ENCODE results near the gene ITGA1.

The ITGA1 gene

GRCh38 chr5:52989781-52990527 lies 202.2 kb downstream of the ITGA1 start:
- DNase-seq (ENCODE audit: extremely low read depth in 1 of 2, low read depth in 1 of 2), result peak in 1 of 2 donors; percentile 2

GRCh38 chr5:52990528-52990925 lies 202.8 kb downstream of the ITGA1 start:
- no peak for DNase-seq (ENCODE audit: extremely low read depth in 1 of 2, low read depth in 1 of 2)

DNA sequence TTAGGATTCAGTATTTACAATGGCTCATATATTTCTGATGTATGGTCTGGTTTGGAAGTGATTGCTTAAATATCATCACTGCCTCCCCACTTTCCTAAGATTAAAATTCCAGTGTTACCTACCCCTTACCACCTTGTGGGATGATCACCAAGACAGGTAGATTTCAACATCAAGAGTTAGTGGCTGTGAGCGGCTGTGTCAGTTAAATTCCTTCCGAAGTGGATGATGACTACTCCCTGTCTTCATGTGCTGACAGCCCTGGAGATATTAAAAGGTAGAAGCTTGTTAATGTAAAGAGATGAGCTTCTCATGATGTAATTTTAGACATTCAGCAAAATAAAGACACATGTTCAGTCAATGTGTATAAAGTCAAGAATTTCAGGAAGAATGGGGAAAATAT lies 205.7 kb downstream of the ITGA1 start:
- DNase-seq (ENCODE audit: extremely low read depth in 1 of 2, low read depth in 1 of 2), result no peak

- DNase-seq (ENCODE audit: extremely low read depth in 1 of 2, low read depth in 1 of 2), result no peak
These were observed 206.6 kb downstream of the ITGA1 start for GRCh38 chr5:52994266-52994665.

DNA sequence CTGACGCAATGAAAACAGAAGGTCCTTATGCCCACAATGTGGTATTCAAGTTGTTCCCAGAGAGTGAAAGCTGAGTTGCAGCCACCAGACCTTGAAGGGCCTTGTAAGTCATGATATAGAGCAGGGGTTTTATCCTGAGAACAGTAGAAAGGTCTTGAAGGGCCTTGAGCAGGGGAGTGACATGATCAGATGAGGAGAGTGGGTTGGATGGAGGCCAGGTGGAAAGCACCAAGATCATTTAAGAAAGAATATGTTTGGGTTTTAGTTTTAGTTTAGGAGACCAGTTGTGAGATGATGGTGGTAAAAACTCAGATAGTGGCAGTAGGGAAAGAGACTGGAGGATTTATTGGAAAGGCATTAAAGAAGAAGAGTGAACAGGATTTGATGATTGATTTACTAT lies 207.4 kb downstream of the ITGA1 start:
- no peak for DNase-seq (ENCODE audit: extremely low read depth in 1 of 2, low read depth in 1 of 2)

GRCh38 chr5:52995914-52996313 lies 208.2 kb downstream of the ITGA1 start:
- DNase-seq (ENCODE audit: extremely low read depth in 1 of 2, low read depth in 1 of 2), result no peak

GRCh38 chr5:52996979-52997378 lies 209.3 kb downstream of the ITGA1 start:
- no peak for DNase-seq (ENCODE audit: extremely low read depth in 1 of 2, low read depth in 1 of 2)

- DNase-seq (ENCODE audit: extremely low read depth in 1 of 2, low read depth in 1 of 2), result no peak
These were observed 209.7 kb downstream of the ITGA1 start for GRCh38 chr5:52997424-52997823.

DNA sequence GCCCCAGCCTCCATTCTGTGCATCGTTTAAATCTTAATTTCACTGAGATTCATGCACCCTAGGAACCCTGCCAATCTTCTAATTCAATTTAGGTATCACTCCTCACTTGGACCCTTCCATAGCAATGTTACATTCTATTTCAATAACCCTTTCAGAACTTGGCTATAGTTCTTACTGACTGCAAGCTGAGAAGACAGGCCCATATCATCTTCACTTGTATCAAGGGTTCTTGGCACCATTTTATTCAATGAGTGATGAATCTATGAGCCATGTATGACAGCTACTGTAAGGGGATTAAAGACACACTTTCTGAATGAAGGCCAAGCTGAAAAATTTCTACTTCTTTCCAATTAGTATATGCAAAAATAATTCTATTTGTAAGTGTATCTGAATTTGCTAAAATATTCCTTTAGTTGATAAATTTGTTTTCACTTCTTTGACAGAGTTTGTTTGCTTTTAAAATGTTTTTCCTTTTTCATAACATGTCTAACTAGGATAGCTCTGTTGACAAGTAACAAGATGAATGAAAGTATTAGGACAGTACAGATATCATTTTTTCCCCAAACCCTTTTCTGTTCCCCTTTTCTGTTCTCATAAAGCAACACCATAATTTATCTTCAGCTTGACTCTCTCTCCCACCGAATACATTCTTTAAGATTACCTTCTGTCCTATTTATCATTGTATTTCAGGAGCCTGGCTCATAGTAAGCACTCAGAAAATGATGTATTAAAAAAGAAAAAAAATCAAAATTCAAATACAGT lies 211.0 kb downstream of the ITGA1 start:
- no peak for DNase-seq (ENCODE audit: extremely low read depth in 1 of 2, low read depth in 1 of 2)

- no peak for DNase-seq (ENCODE audit: extremely low read depth in 1 of 2, low read depth in 1 of 2)
These were observed 211.7 kb downstream of the ITGA1 start for GRCh38 chr5:52999344-52999949.

DNA sequence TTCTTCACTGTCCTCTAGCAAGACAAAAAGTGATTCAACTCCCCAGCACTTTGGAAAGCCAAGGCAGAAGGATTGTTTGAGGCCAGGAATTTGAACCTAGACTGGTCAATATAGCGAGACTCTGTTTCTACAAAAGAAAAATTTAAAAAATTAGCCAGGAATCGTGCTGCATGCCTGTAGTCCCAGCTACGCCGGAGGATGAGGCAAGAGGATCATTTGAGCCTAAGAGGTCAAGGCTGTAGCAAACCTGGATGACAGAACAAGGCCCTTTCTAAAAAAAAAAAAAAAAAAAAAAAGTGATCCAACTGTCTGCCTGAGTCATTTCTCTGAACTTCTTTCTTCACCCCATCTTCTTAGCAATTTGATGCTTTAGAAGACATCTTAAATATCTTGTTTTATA lies 213.8 kb downstream of the ITGA1 start:
- no peak for DNase-seq (ENCODE audit: extremely low read depth in 1 of 2, low read depth in 1 of 2)

GRCh38 chr5:53002491-53002890 lies 214.8 kb downstream of the ITGA1 start:
- no peak for DNase-seq (ENCODE audit: extremely low read depth in 1 of 2, low read depth in 1 of 2)

DNA sequence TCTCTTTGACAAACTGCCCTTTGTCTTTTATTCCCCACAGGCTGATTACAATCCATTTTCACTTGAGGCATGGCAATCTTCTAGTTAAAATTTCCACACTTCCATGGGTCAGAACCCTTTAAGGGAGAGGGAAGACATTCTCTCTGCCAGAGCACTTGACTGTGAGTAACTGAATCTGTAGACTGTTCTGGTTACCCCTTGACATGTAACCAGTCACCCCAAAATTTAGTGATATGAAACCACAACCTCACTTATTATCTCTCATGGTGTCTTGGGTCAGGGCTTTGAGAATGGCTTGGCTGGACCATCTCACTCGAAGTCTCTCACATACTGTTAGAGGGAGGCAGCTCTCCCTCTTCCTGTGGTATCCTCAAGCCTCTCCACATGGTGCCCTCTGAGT lies 215.4 kb downstream of the ITGA1 start:
- DNase-seq (ENCODE audit: extremely low read depth in 1 of 2, low read depth in 1 of 2), result no peak

DNA sequence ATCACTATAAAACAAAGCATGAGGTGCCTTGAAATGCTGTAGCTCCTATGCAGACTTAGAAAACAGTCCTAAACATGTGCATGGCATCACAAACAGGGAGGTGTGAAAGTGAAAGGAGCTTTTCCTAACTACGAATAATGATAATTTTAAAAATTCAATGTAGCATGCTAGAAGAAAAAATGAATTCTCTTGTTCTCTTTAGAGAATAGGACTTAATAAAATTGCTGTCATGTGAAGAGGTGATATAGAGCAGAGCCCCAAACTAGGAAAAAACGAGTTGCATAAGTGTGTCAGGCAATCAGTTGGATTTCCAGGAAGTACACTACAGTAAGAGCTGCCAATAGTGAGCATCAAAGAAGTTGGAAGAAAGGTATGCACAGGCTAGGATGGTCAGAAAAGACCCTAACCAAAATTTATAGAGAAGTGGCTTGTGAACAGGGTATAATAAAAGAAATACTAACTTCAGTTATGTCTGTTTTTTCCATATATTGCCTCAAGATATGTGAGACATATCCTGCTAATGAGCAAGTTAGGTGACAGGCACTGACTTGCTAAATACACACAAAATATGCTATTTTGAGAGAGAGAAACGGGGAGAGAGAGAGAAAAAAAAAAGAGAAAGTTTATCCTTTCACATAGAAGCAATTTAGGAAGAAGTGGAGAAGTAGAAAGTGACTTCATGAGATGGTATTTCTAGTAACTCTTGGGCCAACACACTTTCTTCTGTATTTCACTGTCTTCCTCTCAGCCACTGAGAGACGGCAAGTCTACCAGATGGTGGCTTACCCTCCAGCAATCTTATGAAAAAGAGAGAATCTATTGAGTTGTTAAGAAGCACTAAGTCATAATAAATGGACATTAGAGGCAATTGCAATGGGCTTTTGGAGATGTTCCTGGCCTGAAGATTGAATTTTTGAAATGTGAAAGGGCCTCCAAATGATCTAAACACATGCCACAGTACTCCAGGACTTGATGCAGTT lies 219.5 kb downstream of the ITGA1 start:
- DNase-seq (ENCODE audit: extremely low read depth in 1 of 2, low read depth in 1 of 2), result no peak

DNA sequence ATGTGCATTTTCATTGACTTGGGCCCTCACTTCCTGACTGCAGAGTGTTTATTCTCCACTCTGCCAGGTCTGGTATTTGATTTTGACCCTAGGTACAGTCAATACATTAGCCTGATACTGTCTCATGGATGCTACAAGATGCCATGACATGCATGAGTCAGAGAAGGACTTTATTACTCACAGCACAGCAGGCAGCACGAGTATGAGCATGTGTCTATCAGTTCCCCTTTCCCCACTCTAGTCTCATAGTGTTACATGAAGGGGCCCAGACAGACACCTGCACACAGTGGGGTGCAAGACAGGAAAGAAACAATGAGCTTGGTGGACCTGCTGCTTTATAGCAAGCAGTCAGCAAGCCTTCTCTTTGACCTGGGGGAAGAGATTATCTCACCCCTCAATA lies 221.0 kb downstream of the ITGA1 start:
- peak in 1 of 2 donors; percentile 39 for DNase-seq (ENCODE audit: extremely low read depth in 1 of 2, low read depth in 1 of 2)

All from stimulated activated CD8-positive, alpha-beta memory T cell treated with anti-CD3 and anti-CD28 coated beads, Interleukin-7, amount 100 ng/mL, for 48 hours (primary cell).